Heart left ventricle (tissue), 16 donors: ENCODE data around the gene GDAP1L1. TPM values are rescaled to one million over a fixed set of nuclear protein-coding genes. Genes with fewer than 3 reads are reported as not detected.

ENCODE experiments used
- ATAC-seq, 4 donors: fragments of 200-7000 bp; cut with Tn5 transposase; one replicate each; pipeline ENCODE4 v1.9.1; 2020 to 2022; ENCODE audit warnings: moderate library complexity in 4 of 4, mild to moderate bottlenecking in 3 of 4, moderate number of reproducible peaks in 1 of 4
- DNase-seq, 5 donors: peaks; one replicate each; pipeline ENCODE4 v3.0.0-alpha.2; 2020
- H3K27ac ChIP-seq, 12 donors: fragments of 200-600 bp; sonication (generic) in 4 of 12; one replicate each; pipeline versions ENCODE4 v1.5.0 to v1.8.0; 2016 to 2022; ENCODE audit warnings: mild to moderate bottlenecking in 2 of 12
- H3K27me3 ChIP-seq, 9 donors: fragments of 200-600 bp; sonication (generic) in 2 of 9; one replicate each; pipeline versions ENCODE4 v1.5.1 to v1.8.0; 2016 to 2022; ENCODE audit warnings: mild to moderate bottlenecking in 3 of 9
- H3K36me3 ChIP-seq, 9 donors: fragments of 200-600 bp; sonication (generic) in 2 of 9; one replicate each; pipeline versions ENCODE4 v1.5.0 to v1.8.0; 2018 to 2022; ENCODE audit warnings: mild to moderate bottlenecking in 2 of 9
- H3K4me1 ChIP-seq, 12 donors: fragments of 200-600 bp; sonication (generic) in 4 of 12; one replicate each; pipeline versions ENCODE4 v1.5.0 to v1.8.0; 2016 to 2022; ENCODE audit warnings: mild to moderate bottlenecking in 3 of 12
- H3K4me3 ChIP-seq, 12 donors: fragments of 200-600 bp; sonication (generic) in 4 of 12; one replicate each; pipeline versions ENCODE4 v1.5.0 to v1.8.0; 2017 to 2022; ENCODE audit warnings: mild to moderate bottlenecking in 9 of 12, moderate library complexity in 4 of 12
- H3K9me3 ChIP-seq, 12 donors: fragments of 200-600 bp; sonication (generic) in 4 of 12; one replicate each; pipeline versions ENCODE4 v1.5.0 to v1.8.0; 2016 to 2022; ENCODE audit warnings: mild to moderate bottlenecking in 1 of 12
- POLR2A ChIP-seq, 2 donors: fragments of 450-650 bp; IDR thresholded peaks; one replicate each; pipeline ENCODE4 v1.6.1; 2017; ENCODE audit warnings: antibody characterized with exemption in 2 of 2, mild to moderate bottlenecking in 2 of 2, moderate library complexity in 2 of 2
- WGBS, 4 donors: extraction: QIAGEN DNeasy Blood & Tissue Kit in 2 of 4; methylation state at CpG; one replicate each; pipeline versions ENCODE4 v1.1.5 to v1.1.7; 2013 to 2018; 5-methylcytosine and 5-hydroxymethylcytosine counted together
- intact Hi-C, 10 donors: fragments of 100-400 bp; cut with DNase I; formaldehyde crosslinking; loops; one replicate each; pipeline versions ENCODE4 v1.11.1 to v1.14.2; 2022
- polyA plus RNA-seq, 2 donors: library from polyadenylated mRNA; stranded (reverse); fragments of 200-250 nt; gene quantifications; one replicate each; pipeline ENCODE4 v1.2.3, GENCODE V29; 2013
- total RNA-seq, 9 donors: library from RNA; depleted of rRNA in 2 of 9; stranded (reverse); fragments of >200 nt in 2 of 9; fragmentation: NEBNext Ultra II Directional in 3 of 9; extraction: Animal tissue kit (Norgen Biotek cat#: 25700) in 3 of 9; gene quantifications; one replicate each; pipeline versions ENCODE4 v1.1.0 to v1.2.4, GENCODE V29; 2016 to 2023
- TF ChIP-seq, protein P1 (sequence below), 12 donors: fragments of 200-600 bp; sonication (generic) in 4 of 12; IDR thresholded peaks; one replicate each; pipeline versions ENCODE4 v1.5.0 to v1.8.0; 2018 to 2022; ENCODE audit warnings: antibody characterized with exemption in 12 of 12, mild to moderate bottlenecking in 5 of 12
- donor health status: ischemic (EF 13 %, LVEDD 7.1; RV severe dilation, severe dysfunction).
- donor health status: healthy with polysubstance abuse.
- donor health status: DM: no; HTN: yes; CAD: no.
- donor health status: DM: no; HTN: no; CAD: no.
- donor health status: ischemic (EF 25% LVEDD 6.9; RV normal size, moderate dysfunction).
- donor health status: ischemic (EF 25% LVEDD 5.7; RV mildly dilated, moderate dysfunction).
- donor health status: healthy.
- donor health status: DM: yes; HTN: yes; CAD: no.
- donor health status: ischemic (EF 35%, LVEDD 5.7; RV mildly dilated, moderate dysfunction).
- donor health status: nonischemic (EF 11% LVEDD 7.7; RV severe dilation, severe dysfunction).
- donor health status: DM: yes; HTN: yes; CAD: no.
- donor health status: PGD.
- donor health status: ischemic (EF 29% LVEDD 5.4; RV normal size, mild dysfunction).
- donor health status: nonischemic (EF 23%, LVEDD 6.1; RV moderate dilation, normal function).

Gene GDAP1L1
- total and polyA plus RNA-seq, 11 donors, result 0.12 to 0.67 (median 0.35) TPM; not detected in 2

DNA sequence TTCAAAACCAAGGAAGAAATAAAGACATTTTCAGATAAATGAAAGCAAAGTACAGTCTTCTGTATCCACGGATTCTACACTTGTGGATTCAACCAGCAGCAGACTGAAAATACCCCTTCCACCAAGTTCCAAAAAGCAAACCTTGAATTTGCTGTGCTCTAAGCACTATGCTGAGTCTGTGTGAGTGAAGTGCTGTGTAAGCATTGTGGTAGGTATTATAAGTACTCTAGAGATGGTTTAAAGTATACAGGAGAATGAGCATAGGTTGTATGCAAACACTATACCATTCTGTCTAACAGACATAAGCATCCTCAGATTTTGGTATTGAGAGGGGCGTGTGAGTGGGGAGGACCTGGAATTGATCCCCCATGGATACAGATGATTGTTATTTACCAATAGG, 46.1 kb upstream of the GDAP1L1 start:
- no peak overlapping the region for H3K4me3 ChIP-seq
- no peaks in the 10 kb centered on the region for H3K27me3 ChIP-seq
- no peaks in the 10 kb centered on the region for H3K9me3 ChIP-seq
- H3K27ac ChIP-seq, result peak overlapping the region in 3 of 12 donors; percentile 0 to 76 (median 41)
- TF ChIP-seq POLR2A (IDR thresholded peaks at IDR 0.05), result no peak
- TF ChIP-seq, protein P1, sequence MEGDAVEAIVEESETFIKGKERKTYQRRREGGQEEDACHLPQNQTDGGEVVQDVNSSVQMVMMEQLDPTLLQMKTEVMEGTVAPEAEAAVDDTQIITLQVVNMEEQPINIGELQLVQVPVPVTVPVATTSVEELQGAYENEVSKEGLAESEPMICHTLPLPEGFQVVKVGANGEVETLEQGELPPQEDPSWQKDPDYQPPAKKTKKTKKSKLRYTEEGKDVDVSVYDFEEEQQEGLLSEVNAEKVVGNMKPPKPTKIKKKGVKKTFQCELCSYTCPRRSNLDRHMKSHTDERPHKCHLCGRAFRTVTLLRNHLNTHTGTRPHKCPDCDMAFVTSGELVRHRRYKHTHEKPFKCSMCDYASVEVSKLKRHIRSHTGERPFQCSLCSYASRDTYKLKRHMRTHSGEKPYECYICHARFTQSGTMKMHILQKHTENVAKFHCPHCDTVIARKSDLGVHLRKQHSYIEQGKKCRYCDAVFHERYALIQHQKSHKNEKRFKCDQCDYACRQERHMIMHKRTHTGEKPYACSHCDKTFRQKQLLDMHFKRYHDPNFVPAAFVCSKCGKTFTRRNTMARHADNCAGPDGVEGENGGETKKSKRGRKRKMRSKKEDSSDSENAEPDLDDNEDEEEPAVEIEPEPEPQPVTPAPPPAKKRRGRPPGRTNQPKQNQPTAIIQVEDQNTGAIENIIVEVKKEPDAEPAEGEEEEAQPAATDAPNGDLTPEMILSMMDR (IDR thresholded peaks at IDR 0.05), result no peak
- ATAC-seq, result no peak
- H3K4me1 ChIP-seq, result peaks cover 0 to 54% (median 27%) of the 10 kb centered on the region in 12 donors
- intact Hi-C loops, result no loop called here
- WGBS, 4 donors, result 49 to 84% (median 72%) methylated on average over 2 of the region's 2 CpGs
- DNase-seq, result no peak
- H3K36me3 ChIP-seq, result peaks cover 0 to 91% (median 88%) of the 10 kb centered on the region in 9 donors

DNA sequence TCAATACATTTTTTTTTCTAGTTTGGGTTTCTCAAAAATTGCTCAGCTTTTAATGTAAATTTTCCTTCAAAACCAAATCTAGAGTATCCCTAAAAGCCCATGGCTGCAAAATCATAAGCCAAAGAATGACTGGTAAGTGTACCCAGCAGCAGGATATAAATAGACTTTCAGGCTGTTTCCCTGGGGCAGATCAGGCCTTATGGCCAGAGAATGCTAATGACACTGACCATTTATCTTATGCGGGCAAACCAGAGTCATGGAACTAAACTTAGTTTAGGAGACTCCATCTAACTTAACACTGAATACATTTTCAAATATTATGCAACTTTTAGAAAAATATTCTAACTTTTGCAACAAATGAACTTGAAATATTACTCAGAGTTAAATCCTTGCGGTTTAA, 43.9 kb upstream of the GDAP1L1 start:
- Histone ChIP-seq H3K27me3 (no peaks in the 10 kb centered on the region), H3K27ac (peak overlapping the region; percentile 2 to 79 (median 66)), H3K36me3 (peaks cover 0 to 81% (median 72%) of the 10 kb centered on the region in 9 donors), H3K4me1 (peaks cover 0 to 74% (median 41%) of the 10 kb centered on the region in 12 donors), H3K9me3 (no peaks in the 10 kb centered on the region), H3K4me3 (no peak overlapping the region)
- TF ChIP-seq, protein P1 (IDR thresholded peaks at IDR 0.05), result no peak
- TF ChIP-seq POLR2A (IDR thresholded peaks at IDR 0.05), result no peak
- DNase-seq, result no peak
- peak; percentile 81 to 91 (median 86) for ATAC-seq
- WGBS, 4 donors, result 45 to 77% (median 62%) methylated on average over 2 of the region's 2 CpGs
- intact Hi-C loops, result no loop called here

DNA sequence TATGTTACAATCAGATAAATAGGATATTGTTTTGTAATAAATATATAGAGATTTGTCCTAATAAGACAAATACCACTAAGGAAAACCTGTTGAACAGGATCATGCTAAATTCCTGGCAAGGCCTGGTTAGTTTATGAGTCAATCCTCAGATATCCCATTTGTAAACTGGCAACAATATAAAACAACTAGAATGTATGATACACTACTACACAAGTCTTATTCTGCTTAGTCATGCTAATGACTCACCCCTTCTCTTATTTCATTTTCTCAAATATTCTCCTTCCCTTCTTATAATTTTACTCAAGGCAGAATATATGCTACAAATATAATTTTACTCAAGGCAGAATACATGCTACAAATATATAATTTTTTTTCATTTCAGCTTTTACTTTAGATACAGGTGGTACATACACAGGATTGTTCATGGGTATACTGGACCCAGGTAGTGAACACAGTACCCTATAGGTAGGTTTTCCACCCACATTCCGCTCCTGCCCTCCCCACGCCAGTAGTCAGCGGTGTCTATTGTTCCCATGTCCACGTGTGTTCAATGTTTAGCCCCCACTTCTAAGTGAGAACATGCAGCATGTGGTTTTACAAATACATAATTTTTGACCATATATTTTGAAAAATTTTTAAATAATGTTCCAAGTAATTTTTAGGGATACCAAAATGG, 42.8 kb upstream of the GDAP1L1 start:
- Histone ChIP-seq H3K9me3 (no peaks in the 10 kb centered on the region), H3K4me3 (no peak overlapping the region), H3K4me1 (peaks cover 7 to 85% (median 49%) of the 10 kb centered on the region in 12 donors), H3K27ac (peak overlapping the region in 10 of 12 donors; percentile 51 to 79 (median 68)), H3K27me3 (no peaks in the 10 kb centered on the region), H3K36me3 (peaks cover 0 to 69% (median 60%) of the 10 kb centered on the region in 9 donors)
- no peak for TF ChIP-seq POLR2A (IDR thresholded peaks at IDR 0.05)
- TF ChIP-seq, protein P1 (IDR thresholded peaks at IDR 0.05), result no peak
- ATAC-seq (peak; percentile 33 to 74 (median 51)), DNase-seq (no peak)
- WGBS, 4 donors, result 87 to 92% (median 91%) methylated on average over 4 of the region's 4 CpGs
- intact Hi-C loops, result no loop called here

DNA sequence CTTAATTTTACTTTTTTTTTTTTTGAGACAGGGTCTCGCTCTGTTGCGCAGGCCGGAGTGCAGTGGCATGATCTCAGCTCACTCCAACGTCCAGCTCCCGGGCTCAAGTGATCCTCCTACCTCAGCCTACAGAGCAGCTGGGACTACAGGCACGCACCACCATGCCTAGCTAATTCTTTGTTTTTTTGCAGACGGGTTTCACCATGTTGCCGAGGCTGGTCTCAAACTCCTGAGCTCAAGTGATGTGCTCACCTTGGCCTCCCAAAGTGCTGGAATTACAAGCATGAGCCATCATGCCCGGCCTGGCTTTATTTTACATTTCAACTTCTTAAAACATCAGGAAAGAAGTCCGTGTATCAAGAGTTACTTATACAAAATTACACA, 42.3 kb upstream of the GDAP1L1 start:
- ATAC-seq (no peak), DNase-seq (no peak)
- Histone ChIP-seq H3K36me3 (peaks cover 0 to 64% (median 55%) of the 10 kb centered on the region in 9 donors), H3K4me3 (no peak overlapping the region), H3K4me1 (peaks cover 7 to 85% (median 53%) of the 10 kb centered on the region in 12 donors), H3K27me3 (no peaks in the 10 kb centered on the region), H3K27ac (peak overlapping the region in 10 of 12 donors; percentile 51 to 79 (median 68)), H3K9me3 (no peaks in the 10 kb centered on the region)
- 81 to 90% (median 85%) methylated on average over 10 of the region's 10 CpGs for WGBS, 4 donors
- TF ChIP-seq POLR2A (IDR thresholded peaks at IDR 0.05), result no peak
- TF ChIP-seq, protein P1 (IDR thresholded peaks at IDR 0.05), result no peak
- intact Hi-C loops, result no loop called here
